WI38 (cell line): Measurements from ENCODE around the gene NACAD.

Source experiments
- H3K4me3 ChIP-seq: 2 replicates; pipeline ENCODE4 v1.5.1; 2011; ENCODE audit warnings: low read depth, mild to moderate bottlenecking, control low read depth, low read length
- CTCF ChIP-seq: IDR thresholded peaks from 2 replicates; pipeline ENCODE4 v1.5.1; 2012; ENCODE audit warnings: low read depth, mild to moderate bottlenecking, control low read depth, low read length

Gene NACAD

GRCh38 chr7:45055594-45056219, 33.1 kb downstream of the NACAD start:
- TF ChIP-seq CTCF, result no peak
- H3K4me3 ChIP-seq, result no peak overlapping the region

DNA sequence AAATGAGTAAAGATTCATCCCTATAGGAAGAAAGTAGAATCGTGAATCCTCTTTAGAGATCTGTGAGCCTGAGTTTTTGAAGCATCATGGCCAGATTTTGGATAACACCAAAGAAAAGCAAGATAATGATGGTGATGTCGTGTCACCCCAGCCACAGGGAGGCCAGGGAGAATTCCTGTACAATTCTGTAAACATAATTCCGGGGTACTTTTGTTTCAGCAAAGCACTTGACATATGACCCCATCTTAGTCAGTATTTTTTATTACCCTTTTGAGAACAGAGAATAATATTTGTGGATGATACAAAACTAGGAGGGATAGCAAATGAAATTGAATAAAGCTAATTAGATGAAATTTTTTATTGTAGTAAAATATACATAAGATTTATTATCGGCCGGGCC, 33.8 kb downstream of the NACAD start:
- no peak for TF ChIP-seq CTCF
- H3K4me3 ChIP-seq, result no peak overlapping the region

GRCh38 chr7:45054442-45054841, 34.3 kb downstream of the NACAD start:
- no peak overlapping the region for H3K4me3 ChIP-seq
- TF ChIP-seq CTCF, result no peak

DNA sequence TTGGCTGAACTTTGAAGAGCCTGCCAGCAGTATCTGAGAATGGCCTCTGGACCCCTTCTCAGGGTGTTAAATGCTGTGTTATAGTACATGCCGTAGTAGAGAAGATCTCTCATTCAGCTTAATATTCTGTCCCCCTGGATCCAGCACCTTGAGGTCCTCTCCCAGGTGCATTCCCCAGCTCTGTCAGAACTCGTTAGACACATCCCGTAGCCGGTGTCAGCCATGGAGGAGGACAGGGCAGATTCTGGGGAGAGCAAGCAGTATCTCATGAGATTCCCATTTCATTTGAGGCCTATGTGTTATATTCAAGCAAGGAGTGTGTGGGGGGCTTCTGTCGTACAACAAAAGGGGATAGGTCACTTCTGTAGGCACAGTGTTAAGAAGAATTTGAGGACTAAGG, 34.8 kb downstream of the NACAD start:
- no peak overlapping the region for H3K4me3 ChIP-seq
- no peak for TF ChIP-seq CTCF

GRCh38 chr7:45053401-45053800, 35.4 kb downstream of the NACAD start:
- no peak overlapping the region for H3K4me3 ChIP-seq
- no peak for TF ChIP-seq CTCF

DNA sequence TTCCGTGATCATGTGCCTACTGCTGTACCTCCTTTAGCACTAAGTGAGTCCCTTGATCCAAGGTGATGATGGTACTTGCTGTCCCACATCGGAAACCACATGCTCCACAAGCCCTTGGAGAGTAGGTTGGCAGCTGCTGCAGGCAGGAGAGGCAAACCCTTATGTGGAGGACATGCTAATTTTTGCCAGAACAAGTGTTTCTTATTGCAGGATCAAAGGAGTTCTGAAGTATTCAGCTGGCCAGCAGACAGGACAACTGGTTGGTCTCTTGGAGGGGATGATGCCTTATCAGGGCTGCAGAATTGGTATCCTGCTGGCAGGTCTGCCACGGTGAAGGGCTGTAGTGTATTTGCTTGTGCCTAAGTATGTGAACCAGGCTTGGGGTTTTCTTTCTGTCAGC, 36.8 kb downstream of the NACAD start:
- no peak overlapping the region for H3K4me3 ChIP-seq
- no peak for TF ChIP-seq CTCF

GRCh38 chr7:45050198-45050597, 38.6 kb downstream of the NACAD start:
- no peak for TF ChIP-seq CTCF
- no peak overlapping the region for H3K4me3 ChIP-seq
